GM23338 (cell line): Measurements from ENCODE around the gene SRPK1.

Experiments used
- CREB1 ChIP-seq: fragments of 250-450 bp; sonication (Bioruptor Pico); IDR thresholded peaks from 2 replicates; pipeline ENCODE4 v1.5.0; 2020; ENCODE audit warnings: low read depth, mild to moderate bottlenecking, moderate library complexity
- CTCF ChIP-seq, 2 experiments: fragments of 200-600 bp in 1 of 2; sonication (generic) in 1 of 2; conservative IDR thresholded peaks; 2 replicates each; pipeline versions ENCODE4 v1.5.1 to v1.6.1; 2016 to 2017; ENCODE audit warnings: antibody characterized with exemption in 2 of 2, low read depth in 2 of 2, mild to moderate bottlenecking in 2 of 2, moderate library complexity in 1 of 2
- EZH2 ChIP-seq: fragments of 200-600 bp; sonication (generic); IDR thresholded peaks from one replicate; pipeline ENCODE4 v1.8.0; 2017; ENCODE audit warnings: antibody characterized with exemption, mild to moderate bottlenecking, low read depth; ENCODE audit not compliant: unreplicated experiment
- EZH2phosphoT487 ChIP-seq: fragments of 200-600 bp; sonication (generic); IDR thresholded peaks from one replicate; pipeline ENCODE4 v1.8.1; 2018; ENCODE audit warnings: antibody characterized with exemption; ENCODE audit not compliant: unreplicated experiment
- JUNB ChIP-seq: IDR thresholded peaks from one replicate; pipeline ENCODE4 v1.6.1; 2016; ENCODE audit warnings: antibody characterized with exemption; ENCODE audit not compliant: unreplicated experiment
- POLR2AphosphoS5 ChIP-seq: IDR thresholded peaks from 2 replicates; pipeline ENCODE4 v1.6.1; 2016; ENCODE audit warnings: antibody characterized with exemption, low read depth
- REST ChIP-seq: IDR thresholded peaks from one replicate; pipeline ENCODE4 v1.6.1; 2018; ENCODE audit warnings: antibody characterized with exemption; ENCODE audit not compliant: unreplicated experiment
- ZNF114 ChIP-seq: fragments of 250-450 bp; sonication (Bioruptor Pico); IDR thresholded peaks from 2 replicates; pipeline ENCODE4 v1.5.0; 2020; ENCODE audit warnings: mild to moderate bottlenecking, moderate library complexity
- ZNF331 ChIP-seq: fragments of 250-450 bp; sonication (Bioruptor Pico); IDR thresholded peaks from 2 replicates; pipeline ENCODE4 v1.5.0; 2020; ENCODE audit warnings: low read depth, mild to moderate bottlenecking, moderate library complexity
- ZNF462 ChIP-seq: fragments of 250-450 bp; sonication (Bioruptor Pico); IDR thresholded peaks from 2 replicates; pipeline ENCODE4 v1.5.0; 2020; ENCODE audit warnings: mild to moderate bottlenecking, moderate library complexity
- TF ChIP-seq, protein P1 (sequence below): IDR thresholded peaks from 2 replicates; pipeline ENCODE4 v1.6.1; 2016; ENCODE audit warnings: antibody characterized with exemption

GRCh38 chr6:35879151-35879550, 41.7 kb downstream of the SRPK1 start:
- TF ChIP-seq JUNB: no peak
- TF ChIP-seq CTCF (conservative IDR thresholded peaks at IDR 0.05; ENCODE audit: low read depth in 2 of 2): no peak
- TF ChIP-seq REST: no peak
- TF ChIP-seq EZH2phosphoT487: no peak
- no peak for TF ChIP-seq EZH2
- TF ChIP-seq POLR2AphosphoS5: no peak
- TF ChIP-seq ZNF331 (CRISPR knock-in tag): no peak
- TF ChIP-seq ZNF462 (CRISPR knock-in tag): no peak
- TF ChIP-seq ZNF114 (CRISPR knock-in tag): no peak
- TF ChIP-seq, protein P1, sequence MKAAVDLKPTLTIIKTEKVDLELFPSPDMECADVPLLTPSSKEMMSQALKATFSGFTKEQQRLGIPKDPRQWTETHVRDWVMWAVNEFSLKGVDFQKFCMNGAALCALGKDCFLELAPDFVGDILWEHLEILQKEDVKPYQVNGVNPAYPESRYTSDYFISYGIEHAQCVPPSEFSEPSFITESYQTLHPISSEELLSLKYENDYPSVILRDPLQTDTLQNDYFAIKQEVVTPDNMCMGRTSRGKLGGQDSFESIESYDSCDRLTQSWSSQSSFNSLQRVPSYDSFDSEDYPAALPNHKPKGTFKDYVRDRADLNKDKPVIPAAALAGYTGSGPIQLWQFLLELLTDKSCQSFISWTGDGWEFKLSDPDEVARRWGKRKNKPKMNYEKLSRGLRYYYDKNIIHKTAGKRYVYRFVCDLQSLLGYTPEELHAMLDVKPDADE: no peak
- TF ChIP-seq CREB1 (CRISPR knock-in tag): no peak
